A549 (cell line): ENCODE data around the gene DMRTB1. TPM values are rescaled to one million over a fixed set of nuclear protein-coding genes. Genes with fewer than 3 reads are reported as not detected.

Experiments used
- ATAC-seq, 2 experiments: fragments of 200-7000 bp in 1 of 2; fragments of >200 bp in 1 of 2; cut with Nextera tagmentation in 1 of 2; cut with Tn5 transposase in 1 of 2; 3 replicates each; pipeline versions ENCODE4 v1.8.0 to v1.9.1; 2018 to 2020; ENCODE audit warnings: mild to moderate bottlenecking in 1 of 2, moderate library complexity in 1 of 2
- CTCF ChIA-PET: fragments of 300-600 bp; sonication (Branson Sonifier 250); formaldehyde crosslinking; extraction: SDS; loops from one replicate; lab custom pipeline; 2021; ENCODE audit warnings: antibody characterized with exemption, inconsistent platforms; lab: Yijun Ruan, JAX
- POLR2A ChIA-PET: fragments of 350-600 bp; formaldehyde crosslinking; extraction: SDS; loops from one replicate; lab custom pipeline; 2021; ENCODE audit warnings: antibody characterized with exemption, inconsistent platforms; lab: Yijun Ruan, JAX
- DNase-seq, 2 experiments: peaks; one replicate each; pipeline versions ENCODE4 v3.0.0 to v3.0.0-alpha.2; 2011 to 2016; ENCODE audit warnings: low read depth in 1 of 2, low spot score in 1 of 2
- FAIRE-seq: peaks from 2 replicates; lab custom pipeline; 2011; peaks lifted over from hg19 to GRCh38; lab: Jason Lieb, UNC
- H3K27ac ChIP-seq, 2 experiments: fragments of >200 bp; sonication (Bioruptor Twin); formaldehyde crosslinking; 3 replicates each; pipeline ENCODE4 v1.5.1; 2016 to 2017
- H3K4me1 ChIP-seq: fragments of >200 bp; sonication (Bioruptor Twin); formaldehyde crosslinking; 3 replicates; pipeline ENCODE4 v1.6.1; 2016
- H3K4me2 ChIP-seq: fragments of >200 bp; sonication (Bioruptor Twin); formaldehyde crosslinking; 3 replicates; pipeline ENCODE4 v1.6.1; 2016
- H3K4me3 ChIP-seq: fragments of >200 bp; sonication (Bioruptor Twin); formaldehyde crosslinking; 3 replicates; pipeline ENCODE4 v1.5.1; 2016
- H3K9me3 ChIP-seq: fragments of >200 bp; sonication (Bioruptor Twin); formaldehyde crosslinking; 3 replicates; pipeline ENCODE4 v1.6.1; 2016
- ATOH8 ChIP-seq: fragments of 250-450 bp; sonication (Bioruptor Pico); IDR thresholded peaks from 2 replicates; pipeline ENCODE4 v1.5.0; 2020; ENCODE audit warnings: low read depth, mild to moderate bottlenecking, moderate library complexity
- BHLHE40 ChIP-seq: IDR thresholded peaks from 2 replicates; pipeline ENCODE4 v1.6.1; 2012; ENCODE audit warnings: low read depth, low read length, inconsistent platforms
- CHD2 ChIP-seq: fragments of 150-350 bp; IDR thresholded peaks from 2 replicates; pipeline ENCODE4 v1.6.1; 2014; ENCODE audit warnings: low read length; ENCODE audit not compliant: partially characterized antibody
- CTCF ChIP-seq: fragments of >200 bp; sonication (Bioruptor Twin); formaldehyde crosslinking; IDR thresholded peaks from 3 replicates; pipeline ENCODE4 v1.5.1; 2016
- ELK1 ChIP-seq: fragments of 150-350 bp; IDR thresholded peaks from 2 replicates; pipeline ENCODE4 v1.6.1; 2014; ENCODE audit warnings: low read depth, mild to moderate bottlenecking, low read length
- EP300 ChIP-seq, 2 experiments: fragments of >200 bp; sonication (Bioruptor Twin); formaldehyde crosslinking; IDR thresholded peaks; 2 replicates in 1 of 2; 3 replicates in 1 of 2; pipeline ENCODE4 v1.6.1; 2016 to 2017
- FOSB ChIP-seq: fragments of 250-450 bp; sonication (Bioruptor Pico); IDR thresholded peaks from 2 replicates; pipeline ENCODE4 v1.5.0; 2020; ENCODE audit warnings: mild to moderate bottlenecking, moderate library complexity
- FOXS1 ChIP-seq: fragments of 250-450 bp; sonication (Bioruptor Pico); IDR thresholded peaks from 2 replicates; pipeline ENCODE4 v1.5.0; 2020; ENCODE audit warnings: mild to moderate bottlenecking, moderate library complexity
- GATA3 ChIP-seq: IDR thresholded peaks from 2 replicates; pipeline ENCODE4 v1.6.1; 2012; ENCODE audit warnings: borderline replicate concordance
- HMGXB4 ChIP-seq: fragments of 250-450 bp; sonication (Bioruptor Pico); IDR thresholded peaks from 2 replicates; pipeline ENCODE4 v1.5.0; 2021; ENCODE audit warnings: mild to moderate bottlenecking, moderate library complexity, borderline replicate concordance
- HOXB13 ChIP-seq: fragments of 250-450 bp; sonication (Bioruptor Pico); IDR thresholded peaks from 2 replicates; pipeline ENCODE4 v1.5.0; 2020; ENCODE audit warnings: low read depth, mild to moderate bottlenecking, moderate library complexity
- HOXB5 ChIP-seq: fragments of 250-450 bp; sonication (Bioruptor Pico); IDR thresholded peaks from 2 replicates; pipeline ENCODE4 v1.5.0; 2020; ENCODE audit warnings: mild to moderate bottlenecking, moderate library complexity
- JUNB ChIP-seq: fragments of >200 bp; sonication (Bioruptor Twin); formaldehyde crosslinking; IDR thresholded peaks from 2 replicates; pipeline ENCODE4 v1.6.1; 2016
- KDM5A ChIP-seq: fragments of 200-600 bp; sonication (generic); IDR thresholded peaks from 2 replicates; pipeline ENCODE4 v1.6.1; 2016; ENCODE audit warnings: antibody characterized with exemption, mild to moderate bottlenecking
- POLR2A ChIP-seq: IDR thresholded peaks from 2 replicates; pipeline ENCODE4 v1.6.1; 2012; ENCODE audit warnings: mild to moderate bottlenecking, low read length
- POLR2AphosphoS2 ChIP-seq: conservative IDR thresholded peaks from 2 replicates; pipeline ENCODE4 v1.6.1; 2012; ENCODE audit warnings: low read length, improper control_type of control experiment, inconsistent platforms
- RARB ChIP-seq: fragments of 250-450 bp; sonication (Bioruptor Pico); IDR thresholded peaks from 2 replicates; pipeline ENCODE4 v1.8.0; 2021; ENCODE audit warnings: mild to moderate bottlenecking, moderate library complexity
- RFX5 ChIP-seq: fragments of 450-650 bp; IDR thresholded peaks from 2 replicates; pipeline ENCODE4 v1.7.1; 2014; ENCODE audit warnings: antibody characterized with exemption, mild to moderate bottlenecking, moderate library complexity
- SMC3 ChIP-seq: fragments of >200 bp; sonication (Bioruptor Twin); formaldehyde crosslinking; IDR thresholded peaks from 3 replicates; pipeline ENCODE4 v1.6.1; 2018; ENCODE audit warnings: inconsistent platforms
- TFCP2L1 ChIP-seq: fragments of 250-450 bp; sonication (Bioruptor Pico); IDR thresholded peaks from 2 replicates; pipeline ENCODE4 v1.5.0; 2021; ENCODE audit warnings: mild to moderate bottlenecking
- ZC3H11A ChIP-seq: fragments of 450-650 bp; IDR thresholded peaks from 2 replicates; pipeline ENCODE4 v1.6.1; 2014; ENCODE audit warnings: antibody characterized with exemption, mild to moderate bottlenecking
- WGBS: methylation state at CpG from one replicate; pipeline ENCODE4 v1.1.6; 2017; ENCODE audit errors: missing lambda C conversion rate; 5-methylcytosine and 5-hydroxymethylcytosine counted together
- polyA plus RNA-seq, 4 experiments: library from polyadenylated mRNA; depleted of rRNA in 3 of 4; stranded (reverse); fragments of >200 nt; fragmentation: RNase III in 1 of 4; extraction: RNeasy Plus Mini Kit Qiagen cat#74134 plus additional on column Dnase treatment in 1 of 4; gene quantifications; 2 replicates in 3 of 4; 3 replicates in 1 of 4; pipeline ENCODE4 v1.2.3, GENCODE V29; 2011 to 2017

The DMRTB1 gene
- polyA plus RNA-seq, 2 of the 4 experiments (the other 2 are of a cell fraction) = not detected

- ATAC-seq = peak; percentile 33 to 55; a peak in 3 of 6 replicates
- Histone ChIP-seq H3K27ac (no peak overlapping the region), H3K4me3 (no peak overlapping the region), H3K4me2 (no peak overlapping the region), H3K9me3 (no peaks in the 10 kb centered on the region), H3K4me1 (no peaks in the 10 kb centered on the region)
- FAIRE-seq = no peak
- ChIA-PET POLR2A (no interaction called here), CTCF (interaction anchor here (0.7 to 1.7 kb wide), 2 partner anchors 15 to 18 kb away, joined by 3 read pairs; no protein-coding TSS in a partner anchor)
- WGBS = 100% methylated on average over 1 of the region's 7 CpGs
- TF ChIP-seq JUNB = no peak
- TF ChIP-seq FOSB (CRISPR knock-in tag) = no peak
- TF ChIP-seq ATOH8 (CRISPR knock-in tag) = no peak
- no peak for TF ChIP-seq BHLHE40
- no peak for TF ChIP-seq POLR2AphosphoS2
- no peak for TF ChIP-seq SMC3
- TF ChIP-seq EP300 (IDR thresholded peaks at IDR 0.05) = no peak
- no peak for TF ChIP-seq RFX5
- TF ChIP-seq CHD2 = no peak
- no peak for TF ChIP-seq KDM5A
- TF ChIP-seq HOXB5 = no peak
- TF ChIP-seq ELK1 = no peak
- TF ChIP-seq GATA3 = no peak
- no peak for TF ChIP-seq POLR2A
- no peak for TF ChIP-seq HMGXB4 (CRISPR knock-in tag)
- no peak for TF ChIP-seq HOXB13 (CRISPR knock-in tag)
- TF ChIP-seq CTCF = no peak
- peak in 1 of 2 experiments; percentile 10 for DNase-seq
Observed at GRCh38 chr1:53502641-53503432, 43.6 kb downstream of the DMRTB1 start.

GRCh38 chr1:53503433-53504217 is 44.4 kb downstream of the DMRTB1 start:
- Histone ChIP-seq H3K27ac (no peak overlapping the region), H3K4me3 (no peak overlapping the region), H3K9me3 (no peaks in the 10 kb centered on the region), H3K4me2 (no peak overlapping the region), H3K4me1 (no peaks in the 10 kb centered on the region)
- CTCF ChIA-PET = interaction anchor here (1.7 kb wide), 1 partner anchor 19 kb away, joined by 3 read pairs; no protein-coding TSS in a partner anchor
- POLR2A ChIA-PET = no interaction called here
- ATAC-seq = no peak
- FAIRE-seq = no peak
- 89% methylated on average over 13 of the region's 27 CpGs for WGBS
- no peak for TF ChIP-seq FOXS1 (CRISPR knock-in tag)
- no peak for TF ChIP-seq ZC3H11A
- no peak for TF ChIP-seq TFCP2L1
- TF ChIP-seq RARB = no peak
- DNase-seq = no peak
